Inferior parietal cortex (tissue), 1 donor: ENCODE results near the gene DUSP16.

Experiments used
- DNase-seq: peaks from one replicate; pipeline ENCODE4 v3.0.0-alpha.2; 2016; ENCODE audit errors: extremely low spot score

DUSP16 gene

DNA sequence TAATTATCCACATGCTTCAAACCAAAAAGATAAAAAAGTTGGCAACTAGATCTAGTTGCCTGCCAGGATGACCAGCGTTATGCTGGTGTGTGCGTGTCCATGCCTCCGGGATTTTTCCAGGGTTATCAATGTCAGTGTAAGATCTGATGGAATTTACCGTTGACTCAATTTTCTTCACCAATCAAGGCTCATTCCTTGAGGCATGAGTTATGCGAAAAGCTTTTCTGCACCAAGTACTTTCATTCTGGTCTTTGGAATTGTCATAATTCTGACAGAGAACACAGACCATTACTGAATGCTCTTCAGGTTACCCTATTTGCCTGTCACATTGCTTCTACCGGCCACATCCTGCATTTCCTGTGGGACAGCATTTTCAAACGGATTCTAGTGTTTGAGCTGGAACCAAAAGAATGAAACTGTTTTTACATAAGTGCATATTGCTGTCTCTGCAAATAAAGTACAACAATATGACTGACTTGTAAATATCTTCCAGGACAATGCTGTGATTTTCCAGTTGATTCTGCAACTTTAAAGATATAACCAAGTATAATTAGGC, 91.8 kb downstream of the DUSP16 start:
- DNase-seq = no peak

DNA sequence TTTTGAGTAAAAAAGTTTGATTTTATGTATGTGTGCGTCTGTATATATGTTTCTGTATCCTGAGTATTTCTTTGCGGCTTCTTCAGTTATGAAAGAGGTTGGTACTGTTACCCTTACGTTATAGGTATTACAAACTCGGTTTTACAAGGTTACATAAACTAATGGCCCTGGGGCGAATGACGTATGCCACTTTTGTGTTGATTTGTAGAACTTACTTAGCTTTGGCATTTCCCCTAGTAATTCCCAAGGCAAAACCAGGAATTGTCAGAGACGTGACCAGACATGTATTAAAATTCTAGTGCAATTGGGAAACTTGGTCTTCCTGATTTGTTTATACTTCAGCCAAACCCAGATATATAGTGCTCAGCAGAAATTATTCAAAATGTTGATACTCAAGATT, 93.3 kb downstream of the DUSP16 start:
- no peak for DNase-seq

DNA sequence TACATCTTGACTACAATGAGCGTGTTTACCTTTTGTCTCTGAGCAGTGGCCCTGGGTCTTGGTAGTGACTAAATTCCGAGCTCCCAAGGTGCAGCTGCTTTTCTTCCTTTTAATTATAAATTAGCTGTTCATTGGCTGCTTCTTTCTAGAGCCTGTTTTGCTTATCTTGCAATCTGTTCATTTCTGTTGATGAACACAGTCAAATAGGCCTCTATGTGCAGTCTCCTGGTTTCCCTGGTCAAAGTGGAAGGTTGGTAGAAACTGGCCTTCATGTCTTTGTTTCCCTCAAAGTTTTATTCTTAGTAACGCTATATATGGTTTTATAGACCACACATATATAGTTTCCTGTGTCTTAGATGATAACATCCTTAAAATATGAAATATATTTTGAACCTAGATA, 94.1 kb downstream of the DUSP16 start:
- DNase-seq = no peak

- no peak for DNase-seq
Measured at GRCh38 chr12:12467688-12468261, 94.9 kb downstream of the DUSP16 start.

DNA sequence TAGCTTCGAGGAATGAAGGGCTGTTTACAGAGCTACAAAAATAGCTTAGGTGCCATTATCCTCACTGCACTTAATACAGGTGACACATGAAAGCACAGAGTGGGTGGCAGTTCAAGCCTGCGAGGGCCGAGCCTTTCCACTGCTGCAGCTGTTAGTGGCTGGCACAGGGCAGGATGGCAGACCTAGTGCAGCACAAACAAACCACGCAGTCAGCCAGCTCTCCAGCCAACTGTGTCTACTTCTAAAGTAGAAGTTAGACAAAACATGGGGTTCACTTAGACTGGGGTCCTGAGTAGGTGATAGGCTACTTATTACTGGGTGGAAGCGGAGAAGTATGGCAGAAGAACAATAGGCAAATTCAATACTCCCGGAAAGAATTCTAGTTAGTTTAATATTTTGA, 95.4 kb downstream of the DUSP16 start:
- DNase-seq = no peak

GRCh38 chr12:12466157-12466556, 96.5 kb downstream of the DUSP16 start:
- DNase-seq = no peak

GRCh38 chr12:12465522-12465921, 97.1 kb downstream of the DUSP16 start:
- no peak for DNase-seq

- no peak for DNase-seq
Measured at GRCh38 chr12:12461923-12462315, 100.7 kb downstream of the DUSP16 start.

DNA sequence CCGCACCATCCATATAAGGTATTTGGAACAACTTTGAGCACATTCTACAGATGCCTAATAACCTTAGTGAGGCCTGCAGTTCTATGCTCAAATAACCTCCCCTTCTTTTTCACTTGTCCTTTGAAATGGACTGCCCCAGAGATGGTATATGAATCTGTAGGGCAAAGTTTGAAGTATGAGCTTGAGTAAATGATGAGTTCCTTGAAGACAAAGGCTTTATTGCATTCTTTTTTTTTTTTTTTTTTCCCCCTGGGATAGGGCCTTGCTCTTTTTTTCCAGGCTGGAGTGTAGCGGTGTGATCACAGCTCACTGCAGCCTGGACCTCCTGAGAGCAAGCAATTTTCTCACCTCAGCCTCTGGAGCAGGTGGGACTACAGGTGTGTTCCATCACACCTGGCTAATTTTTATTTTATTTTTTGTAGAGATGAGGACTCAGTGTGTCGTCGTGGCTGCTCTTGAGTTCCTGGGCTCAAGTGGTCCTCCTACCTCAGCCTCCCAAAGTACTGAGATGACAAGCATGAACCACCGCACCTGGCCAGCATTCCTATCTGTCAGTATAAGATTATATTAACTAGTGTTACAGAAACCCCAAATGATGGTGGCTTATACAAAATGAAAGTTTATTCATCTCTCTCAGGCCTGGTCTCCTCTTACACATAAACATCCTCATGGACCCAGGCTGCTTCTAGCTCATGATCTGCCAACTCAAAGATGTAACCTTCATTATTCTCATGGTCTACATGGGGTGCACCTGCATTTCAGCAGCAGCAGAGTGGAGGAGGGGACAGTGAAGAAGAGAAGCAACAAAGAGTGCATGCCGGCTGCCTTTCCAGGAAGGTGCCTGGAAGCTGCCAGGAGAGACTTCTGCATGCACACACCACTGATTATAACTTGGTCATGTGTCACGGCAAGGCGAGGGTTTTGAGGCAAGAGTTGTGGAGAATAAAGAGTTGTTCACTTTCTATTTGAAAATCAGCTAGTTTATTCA, 101.4 kb downstream of the DUSP16 start:
- DNase-seq = no peak

DNA sequence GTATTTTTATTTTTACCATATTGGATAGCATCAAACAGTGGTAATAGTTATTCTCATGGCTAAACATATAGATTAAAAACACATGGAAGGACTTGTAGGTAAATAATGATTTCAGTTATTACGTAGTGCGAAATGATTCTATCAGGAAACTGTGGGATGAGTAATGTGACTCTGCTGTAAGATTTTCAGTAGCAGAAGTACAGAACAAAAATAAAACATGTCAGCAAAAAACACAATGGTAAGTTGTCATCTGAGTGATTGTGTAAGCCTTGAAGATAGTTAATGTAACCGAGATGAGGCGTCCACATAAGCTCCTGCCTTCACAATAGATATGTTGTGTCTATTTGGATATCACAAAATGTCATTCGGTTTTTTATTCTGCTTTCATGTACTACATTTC, 106.0 kb downstream of the DUSP16 start:
- no peak for DNase-seq

- DNase-seq = no peak
Measured at GRCh38 chr12:12454315-12454714, 108.3 kb downstream of the DUSP16 start.

DNA sequence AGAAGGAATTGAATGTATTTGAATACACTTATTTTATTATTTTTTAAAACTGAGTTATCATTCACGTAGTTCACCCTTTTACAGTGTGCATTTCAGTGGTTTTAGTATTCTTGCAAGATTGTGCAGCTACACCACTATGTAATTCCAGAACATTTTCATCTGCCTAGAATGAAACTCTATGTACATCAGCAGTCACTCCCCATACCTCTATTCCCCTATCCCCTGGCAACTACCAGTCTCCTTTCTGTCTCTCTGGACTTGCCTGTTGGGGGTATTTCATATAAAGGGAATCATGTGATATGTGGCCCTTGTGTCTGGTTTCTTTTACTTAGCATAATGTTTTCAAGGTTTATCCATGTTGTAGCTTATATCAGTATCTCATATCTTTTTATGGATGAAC, 109.0 kb downstream of the DUSP16 start:
- no peak for DNase-seq

GRCh38 chr12:12452326-12452902, 110.2 kb downstream of the DUSP16 start:
- DNase-seq = no peak

DNA sequence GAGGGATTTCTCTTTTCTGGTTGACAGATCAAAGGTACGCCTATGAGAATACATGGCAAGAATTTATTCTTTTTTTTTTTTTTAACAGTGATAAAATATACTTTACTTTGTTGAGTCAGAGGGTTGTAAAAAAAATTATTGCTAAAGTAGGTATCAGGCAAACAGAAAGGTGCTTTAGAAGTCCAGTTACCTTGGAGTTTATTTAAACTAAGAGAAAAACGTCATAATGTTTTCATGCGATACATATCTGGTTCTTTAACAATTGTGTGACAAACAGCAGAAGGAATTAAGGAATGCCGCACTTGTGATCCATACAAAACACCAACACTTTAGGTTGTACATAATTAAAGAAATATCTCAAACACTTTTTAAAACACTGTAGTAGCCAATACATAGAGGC, 111.6 kb downstream of the DUSP16 start:
- no peak for DNase-seq

- no peak for DNase-seq
Measured at GRCh38 chr12:12450043-12450471, 112.6 kb downstream of the DUSP16 start.

- DNase-seq = no peak
Measured at GRCh38 chr12:12449533-12450025, 113.1 kb downstream of the DUSP16 start.

GRCh38 chr12:12447837-12448236, 114.8 kb downstream of the DUSP16 start:
- no peak for DNase-seq

DNA sequence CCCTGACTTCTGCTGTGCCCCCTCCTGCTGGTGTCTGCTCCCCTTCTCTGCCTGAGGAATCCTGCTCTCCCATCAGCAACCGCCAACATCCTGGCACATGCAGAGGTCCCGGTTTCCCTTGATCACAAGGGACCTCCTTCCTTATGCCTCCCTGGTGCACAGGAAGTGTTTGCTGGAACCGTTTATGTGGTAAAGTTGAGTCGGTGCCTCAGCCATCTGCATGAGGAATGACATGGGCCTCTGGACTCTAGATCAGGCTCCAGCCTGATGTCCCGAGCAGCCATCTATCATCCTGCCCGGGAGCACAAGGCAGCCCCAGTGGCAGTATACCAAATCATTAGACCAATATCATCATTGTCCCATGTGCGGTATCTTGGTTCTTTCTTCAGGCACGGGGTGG, 115.4 kb downstream of the DUSP16 start:
- no peak for DNase-seq

DNA sequence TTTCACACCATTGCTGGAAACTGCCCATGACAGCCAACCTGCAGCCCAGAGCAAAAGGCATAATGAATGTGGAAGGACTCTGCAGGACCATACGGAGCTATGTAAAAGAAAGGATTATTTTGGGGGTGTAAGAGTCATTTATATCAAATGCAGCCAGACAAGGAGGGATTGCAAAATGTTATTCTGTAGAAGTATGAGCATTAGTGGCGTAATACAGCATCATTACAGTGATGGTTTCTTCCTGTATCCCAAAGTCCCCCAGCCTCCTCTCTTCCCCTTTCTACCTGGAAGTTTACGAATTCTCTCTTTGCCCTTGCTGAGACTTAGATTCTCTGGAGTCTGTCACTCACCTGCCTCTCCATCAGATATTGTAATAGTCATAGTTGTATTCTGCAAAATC, 115.9 kb downstream of the DUSP16 start:
- no peak for DNase-seq

- DNase-seq = no peak
Measured at GRCh38 chr12:12445882-12446181, 116.8 kb downstream of the DUSP16 start.

GRCh38 chr12:12445165-12445881, 117.3 kb downstream of the DUSP16 start:
- DNase-seq = no peak

DNA sequence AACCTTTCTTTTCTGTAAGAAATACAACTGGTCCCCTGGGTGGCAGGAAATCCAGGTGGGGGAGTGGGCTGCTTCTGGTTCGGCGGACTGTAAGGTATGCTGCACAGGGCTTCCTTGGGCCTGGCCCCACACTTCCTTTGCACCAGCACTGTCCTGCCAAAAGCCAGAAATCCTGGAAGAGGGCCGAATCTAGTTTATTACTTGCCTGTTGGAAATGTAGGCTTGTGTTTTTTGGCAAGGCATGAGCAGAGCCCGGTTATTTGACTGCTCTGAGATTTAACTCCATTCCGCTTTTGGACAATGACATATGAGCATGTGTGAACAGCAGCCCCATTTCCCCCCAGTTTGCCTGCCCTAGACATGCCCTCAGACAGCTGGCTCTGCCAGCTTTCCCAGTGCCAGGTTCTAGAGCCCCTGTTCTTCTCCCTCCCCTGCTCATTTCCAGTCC, 119.2 kb downstream of the DUSP16 start:
- no peak for DNase-seq
